SIG-M5 treated with dmso at 0.1 percent for 504 hours (cell line): ENCODE results near the gene NADK2.
"Not testable (repeated sequence)": the region's sequence is repeated elsewhere in the genome, so short reads cannot be mapped to it uniquely, and the experiment has no call there.

ENCODE experiments used
- DNase-seq: peaks from one replicate; lab custom pipeline; 2025; ENCODE audit not compliant: unreplicated experiment; lab: John Stamatoyannopoulos, UW

Gene NADK2

GRCh38 chr5:36241631-36242533, at the start of gene NADK2:
NADK2 (minus strand) TSS chr5:36241925; CDS start chr5:36241798, 127 bp downstream.
- peak; percentile 94 for DNase-seq

- no peak for DNase-seq
Measured at GRCh38 chr5:36285837-36286615, 44.3 kb upstream of the NADK2 start.

DNA sequence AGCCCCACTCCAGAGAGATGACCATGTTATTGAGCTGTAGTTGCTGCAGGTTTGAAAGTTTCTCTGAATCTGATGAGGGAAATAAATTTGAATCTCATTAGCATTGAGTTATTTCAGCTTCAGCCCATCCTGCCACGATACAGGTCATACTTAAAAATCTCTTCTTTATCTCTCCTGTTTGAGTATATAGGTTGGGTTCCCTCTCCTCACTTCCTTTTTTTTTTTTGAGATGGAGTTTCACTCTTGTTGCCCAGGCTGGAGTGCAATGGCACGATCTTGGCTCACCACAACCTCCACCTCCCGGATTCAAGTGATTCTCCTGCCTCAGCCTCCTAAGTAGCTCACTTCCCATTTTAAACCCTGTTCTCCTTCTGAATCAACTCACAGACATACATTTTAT, 42.0 kb upstream of the NADK2 start:
- not testable (repeated sequence) for DNase-seq

DNA sequence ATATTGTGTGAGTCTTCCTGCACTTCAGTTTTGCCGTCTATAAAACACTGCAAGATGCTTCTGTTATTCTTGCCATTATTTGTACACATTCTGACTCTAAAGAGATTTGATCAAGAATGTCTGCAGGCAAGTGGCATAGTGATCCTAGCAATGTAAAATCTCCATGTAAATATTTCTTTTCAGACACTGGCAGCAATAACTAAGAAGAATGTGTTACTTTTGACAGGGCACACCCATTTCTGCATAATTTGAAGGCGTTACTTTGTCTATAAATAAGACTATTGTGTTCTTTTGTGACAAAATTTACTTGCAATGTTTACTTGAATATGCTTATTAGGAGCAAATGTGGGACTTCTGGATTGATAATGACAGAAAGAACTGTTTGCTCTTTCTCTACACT, 39.9 kb upstream of the NADK2 start:
- DNase-seq: no peak

GRCh38 chr5:36279054-36279698, 37.5 kb upstream of the NADK2 start:
- DNase-seq: no peak

GRCh38 chr5:36277521-36278176, 35.9 kb upstream of the NADK2 start:
- peak; percentile 23 for DNase-seq

DNA sequence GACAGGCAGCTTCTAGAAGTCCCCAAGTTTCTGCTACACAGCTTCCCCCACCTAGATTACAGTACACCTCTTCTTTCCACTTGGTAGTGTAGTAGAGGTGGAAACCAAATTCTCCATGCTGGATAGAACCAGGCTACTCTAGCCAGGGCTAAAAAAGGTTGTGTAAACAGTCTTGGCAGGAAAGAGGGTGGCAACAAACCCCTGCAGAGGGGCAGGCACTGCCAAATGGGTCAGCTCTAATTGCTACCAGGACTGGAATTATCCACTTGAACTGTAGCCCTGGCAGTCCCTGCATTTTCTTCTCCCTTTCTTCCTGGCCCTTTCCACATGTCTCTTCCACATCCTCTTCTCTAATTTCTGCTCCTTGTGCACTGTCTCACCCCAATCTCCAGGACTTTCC, 35.1 kb upstream of the NADK2 start:
- DNase-seq: no peak

GRCh38 chr5:36273809-36274526, 32.2 kb upstream of the NADK2 start:
- peak; percentile 26 for DNase-seq

DNA sequence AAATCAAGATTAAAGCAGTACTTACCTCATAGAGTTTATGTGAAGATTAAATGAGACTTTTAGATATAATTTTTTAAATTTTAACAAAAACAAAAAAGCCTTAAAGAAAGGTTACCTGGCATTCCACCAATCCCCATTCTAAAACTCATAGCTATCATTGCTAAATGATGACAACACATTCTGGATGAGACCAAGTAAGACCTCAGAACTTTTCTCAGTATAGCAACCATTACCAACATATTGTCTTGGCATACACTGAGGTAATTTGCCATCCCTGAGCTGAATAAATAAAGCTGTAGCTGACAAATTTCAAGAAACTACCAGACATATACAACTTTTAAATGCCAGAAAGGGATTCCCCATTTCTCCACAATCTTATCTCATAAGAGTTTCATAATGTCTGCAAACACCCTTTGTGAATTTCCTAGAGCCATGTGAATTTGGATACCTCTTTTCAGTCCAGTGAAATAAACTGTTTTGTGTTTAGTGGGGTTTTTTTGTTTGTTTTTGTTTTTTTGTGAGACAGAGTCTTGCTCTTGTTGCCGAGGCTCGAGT, 30.5 kb upstream of the NADK2 start:
- DNase-seq: no peak

DNA sequence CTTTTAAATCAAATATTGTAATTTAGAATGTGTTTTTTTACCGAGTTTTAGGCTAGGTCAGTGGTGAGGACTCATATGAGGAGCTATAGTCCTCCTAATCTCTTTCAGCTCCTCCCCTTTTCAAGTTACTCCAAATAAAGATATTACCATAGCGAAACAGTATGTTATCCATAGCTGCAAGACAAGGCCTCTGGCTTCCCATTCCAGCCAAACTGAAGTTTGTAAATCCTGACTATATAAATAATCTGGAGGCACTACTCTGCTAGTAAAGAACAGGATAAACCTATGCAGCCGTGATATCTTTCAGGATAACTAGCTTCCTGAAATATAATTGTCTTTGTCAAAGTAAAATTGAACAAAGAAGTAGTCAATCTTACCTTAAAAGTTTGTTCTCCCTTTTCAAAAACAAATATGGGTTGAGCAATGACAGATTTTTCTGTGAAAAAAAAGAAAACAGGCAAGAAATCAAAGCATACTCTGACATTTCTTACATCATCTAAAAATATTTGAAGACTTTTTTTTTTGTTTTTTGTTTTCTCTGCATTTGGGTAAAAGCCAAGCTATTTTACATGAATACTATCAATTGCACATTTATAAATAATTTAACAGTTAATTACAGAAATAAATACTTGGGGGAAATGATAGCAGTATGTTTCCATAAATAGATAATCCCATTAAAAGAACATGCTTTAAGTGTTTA, 29.3 kb upstream of the NADK2 start:
- DNase-seq: no peak

- no peak for DNase-seq
Measured at GRCh38 chr5:36270175-36270574, 28.4 kb upstream of the NADK2 start.

DNA sequence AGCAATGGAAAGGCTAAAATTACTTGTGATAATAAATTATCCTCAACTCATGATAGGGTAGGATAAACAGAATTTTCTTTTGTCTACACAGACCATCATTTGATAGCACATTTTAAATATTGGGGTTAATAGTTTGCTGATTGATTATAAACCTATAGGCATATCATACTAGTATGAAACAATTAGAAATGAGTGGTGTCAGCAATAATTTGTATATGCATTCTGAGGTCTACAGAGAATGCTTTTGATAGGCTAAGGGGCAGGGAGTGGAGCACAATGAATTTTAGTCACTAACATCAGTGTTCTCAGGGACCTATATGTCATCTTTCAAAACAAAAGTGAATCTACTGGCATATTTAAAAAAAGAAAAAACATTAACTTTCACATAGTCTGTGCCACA, 27.8 kb upstream of the NADK2 start:
- DNase-seq: no peak

- no peak for DNase-seq
Measured at GRCh38 chr5:36267905-36268304, 26.2 kb upstream of the NADK2 start.

- no peak for DNase-seq
Measured at GRCh38 chr5:36264202-36264760, 22.6 kb upstream of the NADK2 start.

DNA sequence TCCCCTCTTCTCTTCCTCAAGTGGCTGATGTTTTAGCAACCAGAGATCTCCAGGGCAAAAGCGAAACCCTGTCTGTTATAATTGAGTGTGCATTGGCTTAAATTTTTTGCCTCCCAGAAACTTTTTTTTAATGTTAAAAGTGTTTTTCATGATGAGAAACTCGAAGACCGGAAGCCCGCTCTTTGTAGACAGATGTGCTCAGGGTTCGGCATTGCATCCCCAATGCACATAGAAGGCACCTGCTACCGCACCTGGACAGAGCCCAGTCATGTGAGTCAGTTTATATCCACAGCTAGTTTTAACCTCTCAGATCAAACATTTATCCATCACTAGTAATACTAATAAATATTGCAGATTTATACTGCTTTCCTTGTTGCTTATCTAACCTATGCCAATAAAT, 19.5 kb upstream of the NADK2 start:
- no peak for DNase-seq

GRCh38 chr5:36253575-36253974, 11.8 kb upstream of the NADK2 start:
- DNase-seq: no peak

- no peak for DNase-seq
Measured at GRCh38 chr5:36252722-36253365, 11.1 kb upstream of the NADK2 start.

DNA sequence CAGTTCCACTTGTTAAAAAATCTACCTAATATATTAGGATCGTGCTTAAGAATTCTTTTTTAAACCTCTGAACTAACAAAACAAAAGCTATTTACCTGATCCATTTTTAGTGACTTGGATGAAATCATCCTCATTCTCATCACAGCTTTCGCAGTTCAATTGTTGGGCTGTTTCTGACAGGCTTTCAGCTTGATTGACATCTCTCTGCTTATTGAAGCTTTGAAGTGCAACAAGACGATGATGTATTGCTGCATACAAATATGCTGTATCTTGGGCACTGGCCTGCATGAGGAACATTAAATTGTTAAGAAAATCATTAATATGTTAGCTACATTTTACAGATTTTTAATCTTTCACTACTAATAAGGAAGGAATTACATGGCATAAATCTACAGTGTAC, 9.5 kb upstream of the NADK2 start:
- DNase-seq: no peak

- no peak for DNase-seq
Measured at GRCh38 chr5:36250427-36250826, 8.7 kb upstream of the NADK2 start.
